HG03139 (cell line): ENCODE data around the gene CCDC38.

ENCODE experiments used
- ATAC-seq: cut with Tn5 transposase; IDR thresholded peaks from one replicate; pipeline ENCODE4 v1.9.1; 2021; ENCODE audit not compliant: unreplicated experiment

CCDC38 gene

DNA sequence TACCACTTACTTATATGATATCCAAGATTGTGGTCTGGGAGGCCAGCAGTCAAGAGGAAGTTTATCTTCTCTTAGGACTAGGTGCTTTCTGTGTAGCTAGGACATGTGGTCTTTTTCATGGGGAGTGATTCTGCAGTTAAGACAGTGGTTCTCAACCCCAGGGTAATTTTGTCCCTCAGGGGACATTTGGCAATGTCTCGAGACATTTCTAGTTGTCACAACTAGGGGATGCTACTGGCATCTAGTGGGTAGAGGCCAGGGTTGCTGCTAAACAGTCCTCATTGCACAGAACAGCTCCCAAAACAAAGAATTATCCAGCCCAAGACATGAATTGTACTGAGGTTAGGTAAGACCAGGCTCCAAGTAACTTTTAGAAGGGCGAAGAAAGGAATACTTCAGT, 20.7 kb upstream of the CCDC38 start:
- no peak for ATAC-seq

DNA sequence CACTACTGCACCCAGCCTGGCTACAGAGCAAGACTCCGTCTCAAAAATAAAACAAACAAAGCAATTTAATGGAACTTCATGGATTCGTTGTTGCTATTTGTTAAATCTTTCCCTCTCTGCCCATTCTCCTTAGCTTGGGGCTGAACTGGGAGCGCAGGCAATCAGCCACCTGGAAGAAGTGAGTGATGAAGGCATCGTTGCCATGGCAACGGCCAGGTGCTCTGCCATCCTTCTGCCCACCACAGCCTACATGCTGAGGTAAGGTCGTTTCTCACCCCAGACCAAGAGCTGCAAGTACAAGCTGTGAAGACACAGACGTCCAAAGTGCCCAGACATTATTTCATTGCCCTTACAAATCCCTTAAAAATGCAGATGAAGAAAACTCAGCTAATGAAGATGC, 19.8 kb upstream of the CCDC38 start:
- no peak for ATAC-seq

DNA sequence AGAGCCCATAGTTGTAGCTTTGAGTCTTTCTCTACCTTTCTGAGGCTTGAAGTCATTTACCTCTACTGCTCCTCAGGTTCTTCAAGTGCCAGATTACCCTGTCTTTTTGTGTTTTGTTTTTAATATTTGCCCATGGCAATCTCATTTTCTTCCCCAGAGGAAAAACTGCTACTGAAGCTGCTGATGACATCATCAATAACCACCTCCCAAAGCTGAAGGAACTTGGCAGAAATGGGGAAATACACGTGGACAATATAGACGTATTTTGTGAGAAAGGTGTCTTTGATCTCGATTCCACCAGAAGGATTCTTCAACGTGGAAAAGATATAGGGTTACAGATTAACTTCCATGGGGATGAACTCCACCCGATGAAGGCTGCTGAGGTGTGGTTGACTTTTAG, 17.8 kb upstream of the CCDC38 start:
- no peak for ATAC-seq

DNA sequence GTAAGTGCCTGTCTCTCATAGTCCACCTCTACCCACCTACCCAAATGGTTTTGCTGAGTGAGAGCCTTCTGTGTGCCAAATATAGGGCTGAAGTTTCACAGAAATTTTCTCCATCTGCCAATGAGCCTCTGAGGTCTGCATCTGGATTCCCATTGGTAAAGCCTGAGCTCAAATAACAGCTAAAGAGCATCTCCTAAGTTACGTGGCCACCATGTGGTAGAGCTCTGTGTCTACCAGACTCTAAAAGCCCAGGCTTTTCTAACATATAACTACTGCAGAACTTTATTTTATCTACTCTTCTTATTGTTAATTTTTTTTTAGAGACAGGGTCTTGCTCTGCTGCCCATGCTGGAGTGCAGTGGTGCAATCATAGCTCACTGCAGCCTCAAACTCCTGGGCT, 16.7 kb upstream of the CCDC38 start:
- ATAC-seq, result no peak

GRCh38 chr12:95956557-95957145, 14.2 kb upstream of the CCDC38 start:
- no peak for ATAC-seq

DNA sequence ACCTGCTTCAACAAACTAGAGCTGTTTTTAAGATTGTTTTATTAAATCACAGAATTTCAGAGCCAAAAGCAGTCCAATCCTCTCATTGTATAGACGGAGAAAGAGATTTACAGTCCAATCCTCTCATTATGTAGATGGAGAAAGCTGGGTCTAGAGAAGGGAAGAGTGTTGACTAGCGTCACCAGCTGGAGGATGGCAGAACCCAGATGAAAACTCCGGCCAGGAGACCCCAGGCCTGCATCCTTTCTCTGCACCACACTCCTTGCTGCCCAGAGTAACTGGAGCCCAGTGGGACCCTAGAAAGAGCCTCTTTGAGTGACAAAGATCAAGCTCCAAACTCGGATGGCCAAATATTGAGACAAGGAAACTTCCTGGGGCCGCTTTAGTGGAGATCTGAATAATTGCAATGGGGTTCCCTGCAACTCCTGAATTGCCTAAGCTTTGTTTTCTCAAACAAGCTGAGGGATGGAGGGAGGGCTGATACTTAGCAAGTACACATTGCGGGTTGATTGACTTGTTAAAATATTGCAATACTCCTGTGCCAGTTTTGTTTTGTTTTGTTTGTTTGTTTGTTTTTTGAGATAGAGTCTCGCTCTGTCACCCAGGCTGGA, 13.2 kb upstream of the CCDC38 start:
- ATAC-seq, result no peak

GRCh38 chr12:95953000-95953399, 10.6 kb upstream of the CCDC38 start:
- no peak for ATAC-seq

GRCh38 chr12:95951515-95951914, 9.1 kb upstream of the CCDC38 start:
- ATAC-seq, result no peak

DNA sequence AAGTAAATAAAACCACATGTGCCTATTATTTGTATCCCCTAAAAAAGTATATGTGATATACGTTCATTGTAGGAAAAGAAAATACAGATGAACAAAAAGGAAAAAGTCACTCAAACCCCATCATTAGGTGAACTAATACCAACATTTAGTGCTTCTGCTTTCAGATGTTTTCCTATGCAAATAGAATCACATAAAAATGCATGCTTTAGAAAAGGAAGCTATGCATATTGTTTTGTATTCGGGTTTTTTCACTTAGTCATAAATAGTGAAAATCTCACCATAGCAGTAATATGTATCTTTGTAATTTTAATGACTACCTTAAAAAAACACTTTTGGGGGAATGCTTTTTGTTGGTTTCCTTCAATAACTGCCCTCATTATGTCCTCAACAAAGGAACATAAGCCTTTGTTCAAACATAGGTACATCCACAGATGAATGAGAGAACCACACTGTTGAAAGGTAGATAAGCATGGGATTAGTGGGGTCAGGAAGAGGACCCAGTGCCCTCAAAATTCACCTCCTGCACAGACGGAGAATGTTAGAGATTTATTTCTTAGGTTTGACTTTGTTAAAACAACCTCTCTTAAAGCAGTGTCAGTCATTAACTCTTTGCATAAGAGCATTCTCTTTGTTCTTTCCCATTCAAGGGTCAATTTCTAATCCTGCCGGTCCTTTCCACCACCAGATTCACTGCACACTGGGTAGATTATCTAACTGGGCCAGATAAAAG, 7.2 kb upstream of the CCDC38 start:
- no peak for ATAC-seq

DNA sequence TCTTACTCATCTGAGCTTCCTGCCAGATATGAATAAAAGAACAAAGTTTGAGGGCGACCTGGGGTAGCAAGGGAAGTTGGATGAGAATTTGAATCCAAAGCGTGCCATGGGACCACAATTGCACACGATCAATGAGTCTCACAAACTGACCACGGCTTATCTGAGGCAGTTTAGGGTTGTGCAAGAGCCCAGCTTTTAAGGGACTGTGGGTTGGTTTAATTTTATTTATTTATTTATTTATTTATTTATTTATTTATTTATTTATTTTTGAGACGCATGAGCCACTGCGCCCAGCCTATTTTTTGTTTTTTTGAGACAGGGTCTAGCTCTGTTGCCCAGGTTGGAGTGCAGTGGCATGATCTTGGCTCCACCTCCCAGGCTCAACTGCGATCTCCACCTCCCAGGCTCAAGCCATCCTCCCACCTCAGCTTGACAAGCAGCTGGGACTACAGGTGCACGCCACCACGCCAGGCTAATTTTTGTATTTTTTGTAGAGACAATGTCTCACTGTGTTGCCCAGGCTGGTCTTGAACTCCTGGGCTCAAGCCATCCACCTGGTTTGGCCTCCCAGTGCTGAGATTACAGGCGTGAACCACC, 1.8 kb upstream of the CCDC38 start:
- ATAC-seq, result no peak

DNA sequence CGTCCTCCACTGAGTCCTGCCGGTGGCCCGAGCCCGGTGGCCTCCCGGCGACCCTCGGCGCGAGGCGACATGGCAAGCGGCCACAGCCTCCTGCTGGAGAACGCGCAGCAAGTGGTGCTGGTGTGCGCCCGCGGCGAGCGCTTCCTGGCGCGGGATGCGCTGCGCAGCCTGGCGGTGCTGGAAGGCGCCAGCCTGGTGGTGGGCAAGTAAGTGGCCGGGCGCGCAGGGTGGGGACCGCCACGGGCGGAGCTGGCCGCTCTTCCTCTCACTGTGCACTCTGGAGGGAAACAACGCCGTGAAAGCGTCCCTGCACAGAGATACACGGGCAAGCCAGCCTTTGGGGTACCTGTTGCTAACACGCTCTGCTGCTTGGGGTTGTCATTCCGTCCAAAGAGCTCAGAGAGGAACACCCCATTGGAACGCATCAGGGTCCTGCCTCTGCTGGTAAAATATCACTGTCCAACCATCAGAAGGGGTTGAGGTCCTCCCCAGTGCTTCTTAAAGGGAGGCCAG, 972 bp upstream of the CCDC38 start, which contains the start of gene AMDHD1:
Gene AMDHD1 (plus strand): TSS at position 2 of the 513 bp plus-strand sequence. CDS start 68 bp downstream, at position 70.
- peak; percentile 57 for ATAC-seq

GRCh38 chr12:95942101-95942523, 302 bp downstream of the CCDC38 start:
- ATAC-seq, result no peak

DNA sequence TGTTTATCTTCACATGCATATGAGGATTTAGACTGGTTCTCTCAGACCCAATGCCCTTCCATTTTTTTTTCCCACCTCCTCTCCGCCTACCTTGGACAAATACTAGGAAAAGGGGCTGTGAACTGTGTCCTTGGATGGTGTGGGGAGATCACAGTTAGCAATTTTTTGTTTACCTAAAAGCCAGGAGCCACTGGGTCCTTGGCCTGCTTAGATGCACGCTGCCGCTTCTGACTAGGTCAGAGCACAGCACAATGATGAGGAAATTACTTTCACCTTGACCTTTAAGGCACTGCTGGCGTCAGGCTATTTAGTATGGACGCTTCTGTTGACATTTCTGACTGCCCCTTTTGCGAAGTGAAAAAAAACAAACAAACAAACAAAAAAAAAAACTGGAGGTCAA, 1.9 kb downstream of the CCDC38 start:
- ATAC-seq, result no peak

GRCh38 chr12:95922231-95922630, 20.2 kb downstream of the CCDC38 start:
- ATAC-seq, result no peak

- no peak for ATAC-seq
These were observed 23.3 kb downstream of the CCDC38 start for GRCh38 chr12:95919110-95919509.

DNA sequence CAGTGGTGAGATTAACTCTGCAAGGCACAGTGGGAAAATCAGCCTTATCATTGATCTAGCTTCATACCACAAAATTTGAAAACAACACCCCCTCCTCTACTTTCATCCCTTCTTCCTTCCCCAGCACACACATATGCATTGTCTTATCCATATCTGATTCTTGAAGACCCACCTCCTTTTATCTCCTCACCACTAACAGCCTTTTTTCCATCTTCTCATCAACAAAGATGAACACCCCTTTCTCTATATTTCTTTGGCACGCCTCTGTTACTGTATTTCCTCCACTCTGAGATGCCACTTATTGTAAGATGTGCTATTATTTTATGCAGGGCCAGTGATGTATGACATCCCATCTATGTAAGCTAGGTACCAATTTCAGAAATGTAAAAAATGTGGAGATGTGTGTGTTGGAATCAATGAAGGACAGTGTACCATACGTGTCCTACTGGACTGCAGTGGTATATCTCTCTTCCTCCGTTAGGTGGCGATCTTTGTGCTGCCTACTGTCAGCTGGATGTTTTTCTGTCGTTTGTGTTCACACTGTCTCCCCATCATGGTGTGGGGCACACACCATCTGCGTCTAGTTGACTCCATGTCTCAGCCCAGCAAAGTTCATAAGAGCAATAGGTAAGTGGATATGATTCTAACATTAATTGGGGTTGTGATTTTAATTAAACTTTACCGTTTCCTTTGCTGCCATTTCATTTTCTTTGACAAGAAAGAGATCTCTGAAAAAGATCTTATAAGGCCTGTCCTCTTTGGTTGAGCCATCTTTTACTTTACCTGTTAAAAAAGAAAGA, 24.0 kb downstream of the CCDC38 start:
- ATAC-seq, result peak; percentile 90

GRCh38 chr12:95909871-95910270, 32.5 kb downstream of the CCDC38 start:
- no peak for ATAC-seq

DNA sequence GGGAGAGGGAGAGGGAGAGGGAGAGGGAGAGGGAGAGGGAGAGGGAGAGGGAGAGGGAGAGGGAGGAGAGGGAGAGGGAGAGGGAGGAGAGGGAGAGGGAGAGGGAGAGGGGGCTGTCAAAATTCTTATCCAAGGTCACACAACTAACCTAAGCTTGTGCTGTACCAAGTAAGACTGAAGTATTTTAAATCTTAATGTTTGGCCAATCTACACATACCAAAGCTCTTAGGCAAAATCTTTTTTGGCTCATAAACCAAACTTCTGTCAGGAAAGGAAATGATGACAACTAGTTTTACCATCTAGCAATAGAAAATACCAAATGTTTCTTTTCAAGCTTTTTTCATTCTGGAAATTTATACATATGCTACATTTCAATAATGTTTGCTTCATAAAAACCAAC, 33.8 kb downstream of the CCDC38 start:
- ATAC-seq, result no peak

DNA sequence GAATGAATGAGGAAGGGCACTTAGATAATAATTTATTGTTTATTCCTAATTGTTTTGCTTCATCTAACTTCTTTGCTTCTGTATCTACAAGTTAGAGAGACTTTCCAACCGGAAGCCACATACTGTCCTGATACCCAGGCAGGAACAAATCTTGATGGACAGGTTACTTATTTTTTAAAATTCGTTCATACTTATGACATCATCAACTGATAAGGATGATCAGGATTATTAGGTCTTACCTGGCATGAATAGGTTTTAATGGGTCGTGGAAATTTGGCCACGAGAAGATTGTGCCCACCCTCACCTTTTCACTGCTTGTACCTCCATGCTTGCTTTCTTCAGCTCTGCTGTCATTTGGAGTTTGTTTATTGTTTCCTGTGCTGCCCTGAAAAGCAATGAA, 44.3 kb downstream of the CCDC38 start:
- ATAC-seq, result no peak

DNA sequence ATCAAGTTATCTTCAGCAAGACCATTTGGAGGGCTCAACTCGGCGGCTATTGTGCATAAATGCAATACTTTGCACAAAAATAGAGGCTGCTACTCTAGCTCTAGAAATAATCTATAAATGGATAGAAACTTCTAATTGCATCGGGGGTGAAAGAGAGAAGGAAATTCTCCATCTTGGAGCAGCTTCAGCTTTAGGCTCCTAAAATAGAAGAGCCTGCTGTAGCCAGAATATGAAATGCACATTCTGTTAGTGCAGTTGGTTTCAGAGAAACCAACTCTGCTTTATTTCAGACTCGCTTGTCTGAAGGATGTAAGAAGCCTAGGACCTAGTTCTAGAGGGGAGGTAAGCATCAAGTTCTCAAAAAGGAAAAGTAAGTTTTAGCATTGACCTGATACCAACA, 45.6 kb downstream of the CCDC38 start:
- ATAC-seq, result no peak

- no peak for ATAC-seq
These were observed 51.5 kb downstream of the CCDC38 start for GRCh38 chr12:95890958-95891357.
